A549 treated with CpdA at 1 μM for 4 hours (cell line): ENCODE measurements around the gene TRIM32. TPM values are rescaled to one million over a fixed set of nuclear protein-coding genes. Genes with fewer than 3 reads are reported as not detected.

Source experiments
- total RNA-seq: library from RNA; stranded (reverse); fragments of 200-300 nt; extraction: Qiagen RNA extraction; gene quantifications from 5 replicates; pipeline ENCODE4 v1.2.3, GENCODE V29; 2022; ENCODE audit warnings: low read depth

Gene TRIM32
- total RNA-seq, result 20.6 to 23.2 TPM (median 21.8 TPM) in 5 replicates

GRCh38 chr9:116687074-116687753, at the start of gene TRIM32:
TRIM32 (plus strand) TSS chr9:116687305; CDS start chr9:116697743, 10,438 bp downstream.

